GM23338 (cell line): ENCODE measurements around the gene NME9. TPM values are rescaled to one million over a fixed set of nuclear protein-coding genes. Genes with fewer than 3 reads are reported as not detected.

Source experiments
- ATAC-seq: fragments of 200-7000 bp; cut with Tn5 transposase; 3 replicates; pipeline ENCODE4 v1.9.1; 2020
- DNase-seq: peaks from one replicate; pipeline ENCODE4 v3.0.0-alpha.2; 2015; ENCODE audit warnings: low spot score
- H2AFZ ChIP-seq: fragments of 200-600 bp; sonication (generic); 2 replicates; pipeline ENCODE4 v1.8.0; 2016; ENCODE audit warnings: antibody characterized with exemption, mild to moderate bottlenecking, moderate library complexity
- H3F3A ChIP-seq: fragments of 200-600 bp; sonication (generic); replicated peaks from 2 replicates; pipeline ENCODE4 v1.8.0; 2017; ENCODE audit warnings: antibody characterized with exemption, mixed run types, low read depth
- H3K27ac ChIP-seq: fragments of 200-600 bp; sonication (generic); 2 replicates; pipeline ENCODE4 v1.6.1; 2016; ENCODE audit warnings: low read depth
- H3K27me3 ChIP-seq: fragments of 200-600 bp; sonication (generic); 2 replicates; pipeline ENCODE4 v1.8.0; 2016; ENCODE audit warnings: mild to moderate bottlenecking, mixed run types, moderate library complexity; ENCODE audit not compliant: insufficient read depth
- H3K36me3 ChIP-seq: fragments of 200-600 bp; sonication (generic); 2 replicates; pipeline ENCODE4 v1.8.0; 2016; ENCODE audit warnings: mild to moderate bottlenecking; ENCODE audit not compliant: insufficient read depth
- H3K4me1 ChIP-seq: fragments of 200-600 bp; sonication (generic); 2 replicates; pipeline ENCODE4 v1.8.0; 2016; ENCODE audit warnings: mild to moderate bottlenecking, moderate library complexity; ENCODE audit not compliant: insufficient read depth
- H3K4me2 ChIP-seq: fragments of 200-600 bp; sonication (generic); 2 replicates; pipeline ENCODE4 v1.7.1; 2017; ENCODE audit warnings: mixed run types
- H3K4me3 ChIP-seq: fragments of 200-600 bp; sonication (generic); 2 replicates; pipeline ENCODE4 v1.6.1; 2016; ENCODE audit warnings: mixed run types
- H3K79me2 ChIP-seq: fragments of 200-600 bp; sonication (generic); replicated peaks from 2 replicates; pipeline ENCODE4 v1.8.0; 2017; ENCODE audit warnings: mild to moderate bottlenecking; ENCODE audit not compliant: insufficient read depth
- H3K9me2 ChIP-seq: fragments of 200-600 bp; sonication (generic); 2 replicates; pipeline ENCODE4 v1.8.0; 2017; ENCODE audit not compliant: insufficient read depth
- H4K20me1 ChIP-seq: fragments of 200-600 bp; sonication (generic); replicated peaks from 2 replicates; pipeline ENCODE4 v1.8.0; 2017; ENCODE audit warnings: mild to moderate bottlenecking; ENCODE audit not compliant: insufficient read depth
- H3K27ac Mint-ChIP-seq: 2 replicates; pipeline ENCODE4 v1.8.0; 2020; ENCODE audit warnings: inconsistent platforms, mild to moderate bottlenecking, moderate library complexity, mixed read lengths
- H3K27me3 Mint-ChIP-seq: 3 replicates; pipeline ENCODE4 v1.8.0; 2022; ENCODE audit warnings: low read depth, mild to moderate bottlenecking, moderate library complexity, mixed read lengths, inconsistent platforms; ENCODE audit not compliant: insufficient read depth, poor library complexity
- H3K36me3 Mint-ChIP-seq: 3 replicates; pipeline ENCODE4 v1.8.0; 2021; ENCODE audit warnings: low read depth, mild to moderate bottlenecking, inconsistent platforms, moderate library complexity, mixed read lengths
- H3K4me1 Mint-ChIP-seq: 3 replicates; pipeline ENCODE4 v1.8.0; 2020; ENCODE audit warnings: mild to moderate bottlenecking, inconsistent platforms, mixed read lengths
- H3K4me3 Mint-ChIP-seq: 3 replicates; pipeline ENCODE4 v1.8.0; 2021; ENCODE audit warnings: moderate library complexity, mild to moderate bottlenecking, inconsistent platforms, mixed read lengths
- H3K9me3 Mint-ChIP-seq: 3 replicates; pipeline ENCODE4 v1.8.0; 2020; ENCODE audit warnings: moderate library complexity, mild to moderate bottlenecking, inconsistent platforms, mixed read lengths
- CTCF ChIP-seq, 2 experiments: fragments of 200-600 bp in 1 of 2; sonication (generic) in 1 of 2; conservative IDR thresholded peaks; 2 replicates each; pipeline versions ENCODE4 v1.5.1 to v1.6.1; 2016 to 2017; ENCODE audit warnings: antibody characterized with exemption in 2 of 2, low read depth in 2 of 2, mild to moderate bottlenecking in 2 of 2, moderate library complexity in 1 of 2
- ETS1 ChIP-seq: IDR thresholded peaks from 2 replicates; pipeline ENCODE4 v1.6.1; 2016; ENCODE audit warnings: antibody characterized with exemption
- STAT1 ChIP-seq: IDR thresholded peaks from one replicate; pipeline ENCODE4 v1.6.1; 2016; ENCODE audit warnings: antibody characterized with exemption; ENCODE audit not compliant: unreplicated experiment
- ZNF114 ChIP-seq: fragments of 250-450 bp; sonication (Bioruptor Pico); IDR thresholded peaks from 2 replicates; pipeline ENCODE4 v1.5.0; 2020; ENCODE audit warnings: mild to moderate bottlenecking, moderate library complexity
- ZNF462 ChIP-seq: fragments of 250-450 bp; sonication (Bioruptor Pico); IDR thresholded peaks from 2 replicates; pipeline ENCODE4 v1.5.0; 2020; ENCODE audit warnings: mild to moderate bottlenecking, moderate library complexity
- polyA plus RNA-seq: library from polyadenylated mRNA; unstranded; fragments of >200 nt; fragmentation: Nextera tagmentation; extraction: Ambion mirVana; gene quantifications from 2 replicates; pipeline ENCODE4 v1.2.1, GENCODE V29; 2016
- total RNA-seq: library from RNA; depleted of rRNA; stranded (reverse); fragments of >200 nt; shearing (Covaris generic); gene quantifications from 2 replicates; pipeline ENCODE4 v1.2.3, GENCODE V29; 2014

The NME9 gene
- total and polyA plus RNA-seq, 2 experiments from 2014 or later, result 0.14 to 2.0 TPM

- H3K9me3 Mint-ChIP-seq, result no peaks in the 10 kb centered on the region
- H2AFZ ChIP-seq, result peak overlapping the region; percentile 39; the same call in 1 of the 2 replicates
- no peak overlapping the region for H3K27ac ChIP-seq
- no peak overlapping the region for H3K4me3 Mint-ChIP-seq
- H3K36me3 Mint-ChIP-seq, result no peaks in the 10 kb centered on the region
- TF ChIP-seq ZNF114 (CRISPR knock-in tag), result no peak
- TF ChIP-seq ZNF462 (CRISPR knock-in tag), result no peak
- no peak for TF ChIP-seq ETS1
- peaks cover 4% of the 10 kb centered on the region for H3K27me3 Mint-ChIP-seq
- no peaks in the 10 kb centered on the region for H3K36me3 ChIP-seq
- no peak overlapping the region for H3K4me2 ChIP-seq
- H3K27me3 ChIP-seq, result no peaks in the 10 kb centered on the region
- no peaks in the 10 kb centered on the region for H4K20me1 ChIP-seq
- no peaks in the 10 kb centered on the region for H3K79me2 ChIP-seq
- H3F3A ChIP-seq, result no peaks in the 10 kb centered on the region
- H3K4me1 Mint-ChIP-seq, result peaks cover 30% of the 10 kb centered on the region
- no peak overlapping the region for H3K4me3 ChIP-seq
- peaks cover 23% of the 10 kb centered on the region for H3K4me1 ChIP-seq
- no peak overlapping the region for H3K27ac Mint-ChIP-seq
- ATAC-seq, result no peak
- H3K9me2 ChIP-seq, result no peaks in the 10 kb centered on the region
- DNase-seq, result no peak
Observed at GRCh38 chr3:138338811-138339210, 9.2 kb upstream of the NME9 start.

- Mint-ChIP-seq H3K9me3 (no peaks in the 10 kb centered on the region), H3K4me3 (no peak overlapping the region), H3K27ac (peak overlapping the region; percentile 30; the same call in 1 of the 2 replicates), H3K27me3 (peaks cover 4% of the 10 kb centered on the region), H3K36me3 (no peaks in the 10 kb centered on the region), H3K4me1 (peaks cover 30% of the 10 kb centered on the region)
- H3K9me2 ChIP-seq, result no peaks in the 10 kb centered on the region
- DNase-seq (no peak), ATAC-seq (no peak)
- H3K36me3 ChIP-seq, result no peaks in the 10 kb centered on the region
- no peaks in the 10 kb centered on the region for H4K20me1 ChIP-seq
- H3K27me3 ChIP-seq, result no peaks in the 10 kb centered on the region
- H3K79me2 ChIP-seq, result no peaks in the 10 kb centered on the region
- no peak overlapping the region for H3K4me2 ChIP-seq
- no peak overlapping the region for H3K27ac ChIP-seq
- H3K4me1 ChIP-seq, result peaks cover 23% of the 10 kb centered on the region
- H2AFZ ChIP-seq, result no peak overlapping the region
- no peaks in the 10 kb centered on the region for H3F3A ChIP-seq
- no peak overlapping the region for H3K4me3 ChIP-seq
- TF ChIP-seq CTCF (conservative IDR thresholded peaks at IDR 0.05; ENCODE audit: low read depth in 2 of 2) (no peak), STAT1 (no peak)
Observed at GRCh38 chr3:138338244-138338643, 8.6 kb upstream of the NME9 start.
